ENCODE data around the gene MEGF9.
"Not testable (repeated sequence)": the region's sequence is repeated elsewhere in the genome, so short reads cannot be mapped to it uniquely, and the experiment has no call there.

MEGF9 gene

GRCh38 chr9:120714088-120714845 is at the start of gene MEGF9:
Gene MEGF9, minus strand, starts transcription at chr9:120714470. Its CDS starts 112 bp downstream, at chr9:120714358.
- peak; percentile 84 to 97 for DNase-seq

GRCh38 chr9:120761006-120761405 is 46.7 kb upstream of the MEGF9 start:
- DNase-seq: no peak

GRCh38 chr9:120759755-120760400 is 45.6 kb upstream of the MEGF9 start:
- DNase-seq: no peak

GRCh38 chr9:120758544-120758943 is 44.3 kb upstream of the MEGF9 start:
- DNase-seq: no peak

- no peak for DNase-seq
These were observed 43.0 kb upstream of the MEGF9 start for GRCh38 chr9:120757026-120757913.

- no peak for DNase-seq
These were observed 42.3 kb upstream of the MEGF9 start for GRCh38 chr9:120756531-120756930.

- peak; percentile 19 to 58 for DNase-seq
These were observed 41.7 kb upstream of the MEGF9 start for GRCh38 chr9:120755810-120756434.

- peak; percentile 2 to 4 for DNase-seq
These were observed 40.8 kb upstream of the MEGF9 start for GRCh38 chr9:120755044-120755443.

GRCh38 chr9:120750421-120750820 is 36.2 kb upstream of the MEGF9 start:
- DNase-seq: no peak

GRCh38 chr9:120746366-120746765 is 32.1 kb upstream of the MEGF9 start:
- DNase-seq: not testable (repeated sequence)

GRCh38 chr9:120745278-120745677 is 31.0 kb upstream of the MEGF9 start:
- DNase-seq: peak in 1 of 2 experiments; percentile 15

GRCh38 chr9:120742951-120743416 is 28.7 kb upstream of the MEGF9 start:
- DNase-seq: peak; percentile 48 to 69

GRCh38 chr9:120741701-120742100 is 27.4 kb upstream of the MEGF9 start:
- DNase-seq: no peak

GRCh38 chr9:120741191-120741590 is 26.9 kb upstream of the MEGF9 start:
- DNase-seq: no peak

GRCh38 chr9:120740132-120740531 is 25.9 kb upstream of the MEGF9 start:
- no peak for DNase-seq

- no peak for DNase-seq
These were observed 23.3 kb upstream of the MEGF9 start for GRCh38 chr9:120737416-120738165.

GRCh38 chr9:120736881-120737280 is 22.6 kb upstream of the MEGF9 start:
- no peak for DNase-seq

GRCh38 chr9:120735415-120736126 is 21.3 kb upstream of the MEGF9 start:
- DNase-seq: no peak

GRCh38 chr9:120734607-120735410 is 20.5 kb upstream of the MEGF9 start:
- no peak for DNase-seq

- DNase-seq: no peak
These were observed 18.9 kb upstream of the MEGF9 start for GRCh38 chr9:120733190-120733589.

Measured in NCI-H526 (cell line).